ENCODE data around the gene FPR3.

Gene FPR3

GRCh38 chr19:51807111-51807701 lies 12.2 kb downstream of the FPR3 start:
- no peak for TF ChIP-seq CTCF (conservative IDR thresholded peaks at IDR 0.05; ENCODE audit: low read depth, low read length)
- DNase-seq (ENCODE audit: low read depth): peak; percentile 91
- no peak overlapping the region for H3K4me3 ChIP-seq (ENCODE audit: low read depth, low read length)

GRCh38 chr19:51807925-51808324 lies 13.0 kb downstream of the FPR3 start:
- no peak for DNase-seq (ENCODE audit: low read depth)
- H3K4me3 ChIP-seq (ENCODE audit: low read depth, low read length): no peak overlapping the region
- TF ChIP-seq CTCF (conservative IDR thresholded peaks at IDR 0.05; ENCODE audit: low read depth, low read length): no peak

- peak; percentile 86 for DNase-seq (ENCODE audit: low read depth)
- H3K4me3 ChIP-seq (ENCODE audit: low read depth, low read length): no peak overlapping the region
- peak; percentile 44 for TF ChIP-seq CTCF (conservative IDR thresholded peaks at IDR 0.05; ENCODE audit: low read depth, low read length)
Measured at GRCh38 chr19:51808333-51808986, 13.5 kb downstream of the FPR3 start.

GRCh38 chr19:51809787-51810186 lies 14.8 kb downstream of the FPR3 start:
- no peak for TF ChIP-seq CTCF (conservative IDR thresholded peaks at IDR 0.05; ENCODE audit: low read depth, low read length)
- DNase-seq (ENCODE audit: low read depth): peak; percentile 41
- no peak overlapping the region for H3K4me3 ChIP-seq (ENCODE audit: low read depth, low read length)

- DNase-seq (ENCODE audit: low read depth): peak; percentile 32
- peak; percentile 19 for TF ChIP-seq CTCF (conservative IDR thresholded peaks at IDR 0.05; ENCODE audit: low read depth, low read length)
- H3K4me3 ChIP-seq (ENCODE audit: low read depth, low read length): no peak overlapping the region
Measured at GRCh38 chr19:51810223-51810622, 15.3 kb downstream of the FPR3 start.

GRCh38 chr19:51811344-51811743 lies 16.4 kb downstream of the FPR3 start:
- H3K4me3 ChIP-seq (ENCODE audit: low read depth, low read length): no peak overlapping the region
- TF ChIP-seq CTCF (conservative IDR thresholded peaks at IDR 0.05; ENCODE audit: low read depth, low read length): no peak
- DNase-seq (ENCODE audit: low read depth): no peak

- no peak overlapping the region for H3K4me3 ChIP-seq (ENCODE audit: low read depth, low read length)
- no peak for TF ChIP-seq CTCF (conservative IDR thresholded peaks at IDR 0.05; ENCODE audit: low read depth, low read length)
- DNase-seq (ENCODE audit: low read depth): no peak
Measured at GRCh38 chr19:51815043-51815442, 20.1 kb downstream of the FPR3 start.

All from choroid plexus epithelial cell (primary cell).